D721Med (cell line): Measurements from ENCODE around the gene PRKCQ.

Experiments
- DNase-seq: peaks from one replicate; pipeline ENCODE4 v3.0.0; 2011; ENCODE audit warnings: low spot score; ENCODE audit not compliant: insufficient read length
- FAIRE-seq: peaks from 2 replicates; lab custom pipeline; 2011; peaks lifted over from hg19 to GRCh38; lab: Jason Lieb, UNC
- TF ChIP-seq, protein P1 (sequence below): IDR thresholded peaks from 2 replicates; pipeline ENCODE4 v1.5.1; 2012; ENCODE audit warnings: mild to moderate bottlenecking, control low read depth; ENCODE audit not compliant: insufficient read depth; ENCODE audit errors: missing control alignments

The PRKCQ gene

DNA sequence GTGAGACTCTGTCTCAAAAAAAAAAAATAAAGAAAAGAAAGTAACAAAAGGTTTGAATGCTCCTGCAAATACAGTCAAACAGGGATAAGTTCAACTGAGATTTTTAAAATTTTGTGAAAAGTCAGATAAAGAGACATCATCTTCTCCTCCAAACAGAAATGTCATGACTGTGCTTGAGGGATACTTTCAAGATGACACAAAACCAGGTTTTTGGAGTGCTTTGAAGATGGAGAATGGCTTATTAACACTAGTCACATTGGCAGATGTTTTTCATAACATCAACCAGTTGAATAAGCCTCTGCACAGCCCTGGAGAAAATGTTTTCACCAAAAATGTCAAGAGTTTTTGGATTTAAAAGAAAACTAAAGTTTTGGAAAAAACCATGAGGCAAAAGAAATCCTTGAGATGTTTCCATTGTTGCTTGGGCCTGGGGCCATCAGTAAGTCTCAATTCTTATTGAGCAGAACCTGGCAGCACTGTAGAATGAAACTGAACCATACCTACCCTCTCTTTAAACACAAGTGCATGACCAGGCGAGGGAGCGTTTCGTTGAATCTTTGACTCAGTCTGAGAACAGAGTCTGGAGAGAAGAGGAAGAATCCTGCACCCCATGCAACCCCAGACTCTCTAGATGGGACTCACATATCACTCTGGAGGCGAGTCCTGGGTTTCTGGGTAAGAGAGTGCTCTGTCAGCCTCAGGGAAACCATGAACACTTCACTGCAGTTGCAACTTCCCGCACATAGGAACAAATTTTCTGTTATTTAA lies 37.4 kb upstream of the PRKCQ start:
- no peak for FAIRE-seq
- TF ChIP-seq, protein P1, sequence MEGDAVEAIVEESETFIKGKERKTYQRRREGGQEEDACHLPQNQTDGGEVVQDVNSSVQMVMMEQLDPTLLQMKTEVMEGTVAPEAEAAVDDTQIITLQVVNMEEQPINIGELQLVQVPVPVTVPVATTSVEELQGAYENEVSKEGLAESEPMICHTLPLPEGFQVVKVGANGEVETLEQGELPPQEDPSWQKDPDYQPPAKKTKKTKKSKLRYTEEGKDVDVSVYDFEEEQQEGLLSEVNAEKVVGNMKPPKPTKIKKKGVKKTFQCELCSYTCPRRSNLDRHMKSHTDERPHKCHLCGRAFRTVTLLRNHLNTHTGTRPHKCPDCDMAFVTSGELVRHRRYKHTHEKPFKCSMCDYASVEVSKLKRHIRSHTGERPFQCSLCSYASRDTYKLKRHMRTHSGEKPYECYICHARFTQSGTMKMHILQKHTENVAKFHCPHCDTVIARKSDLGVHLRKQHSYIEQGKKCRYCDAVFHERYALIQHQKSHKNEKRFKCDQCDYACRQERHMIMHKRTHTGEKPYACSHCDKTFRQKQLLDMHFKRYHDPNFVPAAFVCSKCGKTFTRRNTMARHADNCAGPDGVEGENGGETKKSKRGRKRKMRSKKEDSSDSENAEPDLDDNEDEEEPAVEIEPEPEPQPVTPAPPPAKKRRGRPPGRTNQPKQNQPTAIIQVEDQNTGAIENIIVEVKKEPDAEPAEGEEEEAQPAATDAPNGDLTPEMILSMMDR, result no peak
- DNase-seq, result no peak

DNA sequence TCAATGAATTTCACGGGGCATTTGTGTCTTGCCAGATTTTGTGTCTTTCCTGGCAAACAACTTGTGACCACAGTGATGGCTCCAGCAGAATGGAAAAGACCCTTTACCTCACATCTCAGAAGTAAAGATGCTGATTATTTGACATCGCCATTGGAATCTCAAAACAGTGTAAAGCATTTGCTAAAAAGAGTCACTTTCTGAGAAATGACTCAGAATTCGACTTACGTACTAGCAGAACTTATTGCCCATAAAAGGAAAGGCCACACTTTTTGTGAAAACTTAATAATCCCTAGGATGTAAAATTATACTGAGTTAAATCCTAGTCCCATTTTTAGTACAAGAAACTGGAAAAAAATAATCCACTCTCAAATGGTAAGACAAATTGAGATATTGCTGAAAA lies 35.9 kb upstream of the PRKCQ start:
- TF ChIP-seq, protein P1, result no peak
- no peak for DNase-seq

DNA sequence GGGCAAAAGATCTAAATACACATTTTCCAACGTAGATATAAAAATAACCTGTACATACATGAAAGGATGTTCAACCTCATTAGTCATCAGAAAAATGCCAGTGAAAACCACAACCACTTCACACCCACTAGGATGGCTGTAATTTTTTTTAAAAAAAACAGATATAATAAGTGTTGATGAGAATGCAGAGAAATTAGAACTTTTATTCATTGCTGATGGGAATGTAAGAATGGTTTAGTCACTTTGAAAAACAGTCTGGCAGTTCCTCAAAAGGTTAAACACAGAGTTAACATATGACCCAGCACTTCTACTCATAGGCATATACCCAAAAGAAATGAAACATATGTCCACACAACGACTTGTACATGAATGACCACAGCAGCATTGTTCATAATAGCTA lies 32.3 kb upstream of the PRKCQ start:
- TF ChIP-seq, protein P1, result no peak
- FAIRE-seq, result no peak
- DNase-seq, result no peak

More for the DNA sequence above, 35.9 kb upstream of the PRKCQ start:
- FAIRE-seq, result no peak

DNA sequence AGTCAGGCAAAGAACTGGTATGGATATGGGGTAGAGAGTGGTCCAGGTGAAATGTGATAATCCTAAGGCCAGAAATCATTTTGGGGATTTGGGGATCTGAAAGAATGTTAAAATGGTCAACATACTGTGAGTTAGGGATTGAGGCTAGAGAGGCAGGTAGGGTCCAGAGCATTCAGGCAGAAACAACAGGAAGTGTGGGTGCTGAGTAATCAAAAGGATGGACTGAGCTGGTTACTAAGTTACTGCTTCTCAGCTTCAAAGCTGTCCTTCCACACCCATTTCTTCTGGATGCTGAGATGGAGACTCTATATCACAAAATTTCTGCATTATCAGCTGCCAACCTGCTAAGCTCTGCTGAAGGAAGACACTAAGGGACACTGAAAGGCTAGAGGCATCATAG lies 30.6 kb upstream of the PRKCQ start:
- FAIRE-seq (no peak), DNase-seq (no peak)
- TF ChIP-seq, protein P1, result no peak

DNA sequence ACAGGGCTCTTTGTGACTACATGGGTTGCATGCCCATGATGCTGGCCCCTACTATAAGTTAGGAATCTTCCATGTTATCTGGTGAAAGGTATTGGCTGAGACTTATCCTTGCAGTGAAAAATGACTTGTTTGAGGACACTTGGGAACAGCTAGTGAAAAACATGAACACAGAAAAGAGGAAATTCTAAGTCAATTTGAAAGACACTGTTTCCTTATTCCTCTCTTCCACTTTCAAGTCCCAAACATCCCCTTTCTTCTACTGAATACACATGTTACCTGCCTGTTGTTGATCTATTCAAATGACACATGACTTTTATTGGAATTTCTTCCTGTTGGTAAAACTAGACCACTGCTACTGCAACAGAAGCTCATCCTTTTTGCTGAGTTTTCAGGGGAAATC lies 29.5 kb upstream of the PRKCQ start:
- FAIRE-seq (no peak), DNase-seq (no peak)
- TF ChIP-seq, protein P1, result no peak

DNA sequence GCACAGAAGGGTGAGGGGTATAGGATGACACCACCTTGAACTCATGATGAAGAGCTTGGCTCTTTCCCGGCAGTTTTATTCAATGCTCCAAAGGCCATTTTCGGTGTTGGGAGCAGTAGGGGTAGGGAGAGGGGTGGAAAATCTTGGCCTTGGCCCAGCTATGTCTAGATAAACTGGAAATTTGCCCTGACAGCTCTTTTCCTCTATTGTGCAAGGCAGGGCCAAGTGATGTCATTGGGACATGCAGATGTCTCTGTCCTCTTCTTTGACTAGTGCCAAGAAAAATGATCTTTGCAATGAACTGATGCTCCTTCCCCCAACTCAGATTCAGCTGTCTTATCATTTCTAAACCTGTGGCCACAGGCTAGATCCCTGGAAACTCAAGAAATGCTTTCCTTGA lies 27.7 kb upstream of the PRKCQ start:
- no peak for DNase-seq
- no peak for FAIRE-seq
- TF ChIP-seq, protein P1, result no peak

DNA sequence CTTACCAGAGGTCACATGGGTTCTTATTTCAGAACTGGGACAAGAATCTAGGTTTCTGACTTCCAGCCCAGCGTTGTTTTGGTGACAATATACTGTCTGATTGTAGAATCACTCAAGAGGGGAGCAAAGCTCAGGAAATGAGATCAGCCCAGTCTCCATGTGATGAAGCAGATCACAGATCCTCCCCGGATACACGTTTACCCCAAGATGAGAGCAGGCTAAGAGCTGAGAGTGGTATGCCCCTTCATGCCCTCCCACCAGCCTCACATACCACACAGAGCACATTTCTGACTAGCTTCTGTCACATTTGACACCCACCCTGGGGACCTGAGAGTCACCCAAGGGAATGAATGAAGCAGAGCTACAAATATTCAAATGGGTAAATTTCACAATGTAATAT lies 27.1 kb upstream of the PRKCQ start:
- FAIRE-seq, result no peak
- no peak for DNase-seq
- TF ChIP-seq, protein P1, result no peak
